Neural cell (in vitro differentiated cells): Measurements from ENCODE around the gene DDX24.

Source experiments
- EP300 ChIP-seq: fragments of 450-650 bp; conservative IDR thresholded peaks from 2 replicates; pipeline ENCODE4 v1.6.1; 2014; ENCODE audit warnings: antibody characterized with exemption, mild to moderate bottlenecking, moderate library complexity; ENCODE audit not compliant: poor library complexity, severe bottlenecking
- EZH2 ChIP-seq: fragments of 200-600, 300-800 bp; shearing (Covaris generic), sonication (generic); IDR thresholded peaks from 2 replicates; pipeline ENCODE4 v1.6.1; 2014; ENCODE audit warnings: antibody characterized with exemption, low read length, borderline replicate concordance, mild to moderate bottlenecking; ENCODE audit not compliant: insufficient read depth, poor library complexity, severe bottlenecking
- TAF1 ChIP-seq: IDR thresholded peaks from 2 replicates; pipeline ENCODE4 v1.6.1; 2012; ENCODE audit warnings: low read depth
- TF ChIP-seq, protein P1 (sequence below): fragments of 450-650 bp; IDR thresholded peaks from 2 replicates; pipeline ENCODE4 v1.5.1; 2014; ENCODE audit warnings: antibody characterized with exemption, mild to moderate bottlenecking, moderate library complexity; ENCODE audit not compliant: poor library complexity, severe bottlenecking
- TF ChIP-seq, protein P2 (sequence below): IDR thresholded peaks from 2 replicates; pipeline ENCODE4 v1.6.1; 2012; ENCODE audit warnings: borderline replicate concordance

DNA sequence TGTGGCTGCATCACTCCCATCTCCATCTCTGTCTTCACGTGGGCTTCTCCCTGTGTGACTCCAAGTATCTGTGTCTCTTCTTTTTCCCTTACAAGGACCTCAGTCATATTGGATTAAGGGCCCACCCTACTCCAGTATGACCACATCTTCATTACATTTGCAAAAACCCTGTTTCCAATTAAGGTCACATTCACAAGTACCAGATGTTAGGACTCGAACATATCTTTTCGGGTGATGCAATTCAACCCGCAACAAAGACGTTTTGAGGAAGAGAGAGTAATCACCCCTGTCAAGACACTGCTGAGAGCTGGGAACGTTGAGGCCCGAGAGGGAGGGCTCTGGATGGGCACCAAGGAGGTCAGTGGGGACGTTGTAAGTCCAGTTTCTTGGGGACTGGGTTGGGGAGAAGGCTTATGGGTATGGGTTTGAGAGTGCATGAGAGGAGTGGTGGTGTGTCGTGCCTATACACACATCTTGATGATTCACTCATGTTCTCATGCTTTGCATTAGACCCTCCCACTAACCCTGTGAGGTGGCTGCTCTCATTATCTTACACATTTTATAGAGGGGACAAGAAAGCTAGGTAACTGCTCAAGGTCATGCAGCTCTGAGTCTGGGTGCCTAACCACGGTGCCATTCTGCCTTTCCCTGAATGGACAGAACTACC, 17.5 kb upstream of the DDX24 start:
- TF ChIP-seq, protein P1, sequence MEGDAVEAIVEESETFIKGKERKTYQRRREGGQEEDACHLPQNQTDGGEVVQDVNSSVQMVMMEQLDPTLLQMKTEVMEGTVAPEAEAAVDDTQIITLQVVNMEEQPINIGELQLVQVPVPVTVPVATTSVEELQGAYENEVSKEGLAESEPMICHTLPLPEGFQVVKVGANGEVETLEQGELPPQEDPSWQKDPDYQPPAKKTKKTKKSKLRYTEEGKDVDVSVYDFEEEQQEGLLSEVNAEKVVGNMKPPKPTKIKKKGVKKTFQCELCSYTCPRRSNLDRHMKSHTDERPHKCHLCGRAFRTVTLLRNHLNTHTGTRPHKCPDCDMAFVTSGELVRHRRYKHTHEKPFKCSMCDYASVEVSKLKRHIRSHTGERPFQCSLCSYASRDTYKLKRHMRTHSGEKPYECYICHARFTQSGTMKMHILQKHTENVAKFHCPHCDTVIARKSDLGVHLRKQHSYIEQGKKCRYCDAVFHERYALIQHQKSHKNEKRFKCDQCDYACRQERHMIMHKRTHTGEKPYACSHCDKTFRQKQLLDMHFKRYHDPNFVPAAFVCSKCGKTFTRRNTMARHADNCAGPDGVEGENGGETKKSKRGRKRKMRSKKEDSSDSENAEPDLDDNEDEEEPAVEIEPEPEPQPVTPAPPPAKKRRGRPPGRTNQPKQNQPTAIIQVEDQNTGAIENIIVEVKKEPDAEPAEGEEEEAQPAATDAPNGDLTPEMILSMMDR: no peak
- TF ChIP-seq, protein P2, sequence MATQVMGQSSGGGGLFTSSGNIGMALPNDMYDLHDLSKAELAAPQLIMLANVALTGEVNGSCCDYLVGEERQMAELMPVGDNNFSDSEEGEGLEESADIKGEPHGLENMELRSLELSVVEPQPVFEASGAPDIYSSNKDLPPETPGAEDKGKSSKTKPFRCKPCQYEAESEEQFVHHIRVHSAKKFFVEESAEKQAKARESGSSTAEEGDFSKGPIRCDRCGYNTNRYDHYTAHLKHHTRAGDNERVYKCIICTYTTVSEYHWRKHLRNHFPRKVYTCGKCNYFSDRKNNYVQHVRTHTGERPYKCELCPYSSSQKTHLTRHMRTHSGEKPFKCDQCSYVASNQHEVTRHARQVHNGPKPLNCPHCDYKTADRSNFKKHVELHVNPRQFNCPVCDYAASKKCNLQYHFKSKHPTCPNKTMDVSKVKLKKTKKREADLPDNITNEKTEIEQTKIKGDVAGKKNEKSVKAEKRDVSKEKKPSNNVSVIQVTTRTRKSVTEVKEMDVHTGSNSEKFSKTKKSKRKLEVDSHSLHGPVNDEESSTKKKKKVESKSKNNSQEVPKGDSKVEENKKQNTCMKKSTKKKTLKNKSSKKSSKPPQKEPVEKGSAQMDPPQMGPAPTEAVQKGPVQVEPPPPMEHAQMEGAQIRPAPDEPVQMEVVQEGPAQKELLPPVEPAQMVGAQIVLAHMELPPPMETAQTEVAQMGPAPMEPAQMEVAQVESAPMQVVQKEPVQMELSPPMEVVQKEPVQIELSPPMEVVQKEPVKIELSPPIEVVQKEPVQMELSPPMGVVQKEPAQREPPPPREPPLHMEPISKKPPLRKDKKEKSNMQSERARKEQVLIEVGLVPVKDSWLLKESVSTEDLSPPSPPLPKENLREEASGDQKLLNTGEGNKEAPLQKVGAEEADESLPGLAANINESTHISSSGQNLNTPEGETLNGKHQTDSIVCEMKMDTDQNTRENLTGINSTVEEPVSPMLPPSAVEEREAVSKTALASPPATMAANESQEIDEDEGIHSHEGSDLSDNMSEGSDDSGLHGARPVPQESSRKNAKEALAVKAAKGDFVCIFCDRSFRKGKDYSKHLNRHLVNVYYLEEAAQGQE: no peak
- TF ChIP-seq EZH2 (no peak), EP300 (no peak), TAF1 (no peak)
